H1 (cell line): Measurements from ENCODE around the gene TOMM40. TPM values are rescaled to one million over a fixed set of nuclear protein-coding genes. Genes with fewer than 3 reads are reported as not detected.

ENCODE experiments used
- CTCF ChIP-seq, 3 experiments: IDR thresholded peaks; 1 replicate in 2 of 3; 2 replicates in 1 of 3; pipeline versions ENCODE4 v1.5.1 to v1.6.1; 2011; ENCODE audit warnings: low read length in 3 of 3, mild to moderate bottlenecking in 3 of 3, inconsistent platforms in 2 of 3, low read depth in 1 of 3, moderate library complexity in 1 of 3; ENCODE audit not compliant: insufficient read depth in 1 of 3; ENCODE audit errors: control extremely low read depth in 1 of 3
- E2F6 ChIP-seq: IDR thresholded peaks from 2 replicates; pipeline ENCODE4 v1.6.1; 2012; ENCODE audit warnings: inconsistent platforms
- SP1 ChIP-seq: IDR thresholded peaks from 2 replicates; pipeline ENCODE4 v1.6.1; 2011; ENCODE audit warnings: low read depth, low read length
- SUZ12 ChIP-seq: fragments of 200-600 bp; sonication (generic); IDR thresholded peaks from 2 replicates; pipeline ENCODE4 v1.6.1; 2012; ENCODE audit warnings: mild to moderate bottlenecking, inconsistent platforms, low read length, moderate library complexity, mixed read lengths
- polyA plus RNA-seq, 7 experiments: library from polyadenylated mRNA; depleted of rRNA in 3 of 7; stranded (reverse) in 5 of 7; unstranded in 2 of 7; fragments of >200 nt in 5 of 7; fragments of 200-250 nt in 2 of 7; gene quantifications; 1 replicate in 5 of 7; 2 replicates in 1 of 7; 4 replicates in 1 of 7; pipeline versions ENCODE4 v1.2.1 to v1.2.3, GENCODE V29; 2011 to 2013; ENCODE audit warnings: missing spikeins in 2 of 7, mixed read lengths in 2 of 7
- total RNA-seq: library from RNA; stranded (reverse); fragmentation: NEBNext Ultra II Directional; extraction: Animal tissue kit (Norgen Biotek cat#: 25700); gene quantifications from 2 replicates; pipeline ENCODE4 v1.2.1, GENCODE V29; 2021

The TOMM40 gene
- total and polyA plus RNA-seq, 2 of the 8 experiments (the other 6 are each of a cell fraction or from before 2014, with no cell fraction given), result 154 to 179 TPM

- TF ChIP-seq SUZ12 (no peak), CTCF (IDR thresholded peaks at IDR 0.05; ENCODE audit: control extremely low read depth in 1 of 3, insufficient read depth in 1 of 3, low read depth in 1 of 3, low read length in 3 of 3) (no peak), SP1 (no peak), E2F6 (no peak)
- TF ChIP-seq, all 59 proteins: peak for 0
Measured at GRCh38 chr19:44907613-44908012, 16.6 kb downstream of the TOMM40 start (continued).
